Cardiac muscle cell (in vitro differentiated cells and primary cell): ENCODE measurements around the gene GSS. TPM values are rescaled to one million over a fixed set of nuclear protein-coding genes. Genes with fewer than 3 reads are reported as not detected.
"Not testable (repeated sequence)": the region's sequence is repeated elsewhere in the genome, so short reads cannot be mapped to it uniquely, and the experiment has no call there.

Experiments
- DNase-seq, 2 donors: peaks; one replicate each; pipeline versions ENCODE4 v3.0.0 to v3.0.0-alpha.2; 2010 to 2017; ENCODE audit warnings: low read depth in 1 of 2, low spot score in 1 of 2
- H3K27ac ChIP-seq: fragments of 200-600 bp; sonication (generic); 2 replicates; pipeline ENCODE4 v1.5.1; 2016
- H3K27me3 ChIP-seq: fragments of 200-600 bp; sonication (generic); 2 replicates; pipeline ENCODE4 v1.6.0; 2016; ENCODE audit warnings: control low read depth
- H3K36me3 ChIP-seq: fragments of 200-600 bp; sonication (generic); 2 replicates; pipeline ENCODE4 v1.5.1; 2016; ENCODE audit warnings: control low read depth
- H3K4me1 ChIP-seq: fragments of 200-600 bp; sonication (generic); 2 replicates; pipeline ENCODE4 v1.8.1; 2017; ENCODE audit warnings: low read depth, mild to moderate bottlenecking, mixed run types
- H3K4me3 ChIP-seq: fragments of 200-600 bp; sonication (generic); 2 replicates; pipeline ENCODE4 v1.5.1; 2016; ENCODE audit warnings: mild to moderate bottlenecking
- H3K9me3 ChIP-seq: fragments of 200-600 bp; sonication (generic); 2 replicates; pipeline ENCODE4 v1.5.1; 2017; ENCODE audit warnings: low read depth, mild to moderate bottlenecking, control low read depth
- polyA plus RNA-seq: library from polyadenylated mRNA; unstranded; fragments of >200 nt; fragmentation: Nextera tagmentation; extraction: Ambion mirVana; gene quantifications from 2 replicates; pipeline ENCODE4 v1.2.1, GENCODE V29; 2016
- total RNA-seq: library from RNA; depleted of rRNA; stranded (reverse); fragments of >200 nt; gene quantifications from 2 replicates; pipeline ENCODE4 v1.2.3, GENCODE V29; 2016
- TF ChIP-seq, protein P1 (sequence below): IDR thresholded peaks from 2 replicates; pipeline ENCODE4 v1.5.1; 2012; ENCODE audit warnings: low read depth, mild to moderate bottlenecking, low read length

GSS gene
- total and polyA plus RNA-seq, 2 experiments from 2014 or later: 59.9 to 69.5 TPM

DNA sequence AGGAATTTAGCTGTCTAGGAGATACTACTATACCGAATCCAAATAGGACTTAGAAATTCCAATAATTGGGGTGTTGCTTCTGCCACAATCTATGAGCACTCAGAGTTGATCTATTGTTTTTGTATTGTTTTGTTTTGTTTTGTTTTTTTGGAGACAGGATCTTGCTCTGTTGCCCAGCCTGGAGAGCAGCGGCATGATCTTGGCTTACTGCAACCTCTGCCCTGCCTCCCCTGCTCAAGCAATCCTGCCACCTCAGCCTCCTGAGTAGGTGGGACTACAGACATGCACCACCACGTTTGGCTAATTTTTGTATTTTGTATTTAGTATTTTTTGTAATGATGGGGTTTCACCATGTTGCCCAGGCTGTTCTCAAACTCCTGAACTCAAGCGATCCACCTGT lies 71.8 kb downstream of the GSS start:
- no peak for DNase-seq
- Histone ChIP-seq H3K4me1 (peaks cover 7% of the 10 kb centered on the region), H3K36me3 (peaks cover 24% of the 10 kb centered on the region), H3K4me3 (no peak overlapping the region), H3K9me3 (no peaks in the 10 kb centered on the region), H3K27me3 (no peaks in the 10 kb centered on the region), H3K27ac (no peak overlapping the region)
- TF ChIP-seq, protein P1, sequence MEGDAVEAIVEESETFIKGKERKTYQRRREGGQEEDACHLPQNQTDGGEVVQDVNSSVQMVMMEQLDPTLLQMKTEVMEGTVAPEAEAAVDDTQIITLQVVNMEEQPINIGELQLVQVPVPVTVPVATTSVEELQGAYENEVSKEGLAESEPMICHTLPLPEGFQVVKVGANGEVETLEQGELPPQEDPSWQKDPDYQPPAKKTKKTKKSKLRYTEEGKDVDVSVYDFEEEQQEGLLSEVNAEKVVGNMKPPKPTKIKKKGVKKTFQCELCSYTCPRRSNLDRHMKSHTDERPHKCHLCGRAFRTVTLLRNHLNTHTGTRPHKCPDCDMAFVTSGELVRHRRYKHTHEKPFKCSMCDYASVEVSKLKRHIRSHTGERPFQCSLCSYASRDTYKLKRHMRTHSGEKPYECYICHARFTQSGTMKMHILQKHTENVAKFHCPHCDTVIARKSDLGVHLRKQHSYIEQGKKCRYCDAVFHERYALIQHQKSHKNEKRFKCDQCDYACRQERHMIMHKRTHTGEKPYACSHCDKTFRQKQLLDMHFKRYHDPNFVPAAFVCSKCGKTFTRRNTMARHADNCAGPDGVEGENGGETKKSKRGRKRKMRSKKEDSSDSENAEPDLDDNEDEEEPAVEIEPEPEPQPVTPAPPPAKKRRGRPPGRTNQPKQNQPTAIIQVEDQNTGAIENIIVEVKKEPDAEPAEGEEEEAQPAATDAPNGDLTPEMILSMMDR: no peak

DNA sequence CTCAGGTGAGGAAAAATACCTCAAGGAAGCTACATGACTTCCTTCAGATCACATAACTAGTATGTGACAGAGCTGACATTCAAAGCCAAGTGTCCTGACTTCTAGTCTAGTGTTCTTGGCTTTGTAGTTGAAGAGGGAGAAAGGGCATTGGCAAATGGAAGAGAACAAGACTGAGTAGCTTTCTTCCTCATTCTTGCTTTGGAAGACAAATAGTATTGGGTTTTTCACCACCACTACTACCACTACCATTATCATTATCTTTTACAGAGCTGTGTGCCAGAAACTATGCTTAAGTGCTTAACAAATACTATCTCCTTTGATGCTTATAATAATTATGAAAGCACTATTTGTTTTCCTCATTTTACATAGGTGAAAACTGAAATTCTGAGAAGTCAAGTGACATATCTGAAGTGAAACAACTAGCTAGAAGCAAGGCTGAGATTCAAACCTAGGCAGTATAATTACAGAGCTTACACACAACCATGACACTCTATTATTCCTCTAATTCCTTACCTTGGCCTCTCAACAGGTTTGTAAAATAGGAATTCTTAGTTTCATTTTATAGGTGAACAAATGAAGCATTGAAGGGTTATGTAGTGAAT lies 72.4 kb downstream of the GSS start:
- TF ChIP-seq, protein P1: no peak
- H3K9me3 ChIP-seq: no peaks in the 10 kb centered on the region
- DNase-seq: no peak

DNA sequence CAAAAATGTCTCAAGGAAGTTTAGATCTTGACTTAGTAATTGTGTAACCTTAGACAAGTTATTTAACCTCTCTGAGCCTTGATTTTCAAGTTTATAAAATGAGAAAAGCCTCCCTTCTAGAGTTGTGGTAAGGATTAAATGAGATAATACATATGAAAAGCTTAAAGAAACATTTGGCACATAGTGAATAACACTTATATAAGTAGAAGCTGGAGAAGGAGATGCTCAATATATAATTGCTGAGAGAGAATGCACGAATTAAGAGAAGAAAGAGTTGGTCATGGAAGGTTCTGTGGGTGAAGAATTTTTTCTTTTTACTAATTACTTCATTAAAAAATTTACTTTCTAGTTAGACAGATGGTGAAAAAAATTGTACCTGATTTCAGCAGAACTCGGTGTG lies 73.9 kb downstream of the GSS start:
- DNase-seq: no peak
- TF ChIP-seq, protein P1: no peak
- peaks cover 24% of the 10 kb centered on the region for H3K36me3 ChIP-seq

More for the DNA sequence above, 72.4 kb downstream of the GSS start:
- peaks cover 7% of the 10 kb centered on the region for H3K4me1 ChIP-seq
- H3K27ac ChIP-seq: no peak overlapping the region
- H3K36me3 ChIP-seq: peaks cover 24% of the 10 kb centered on the region
- no peaks in the 10 kb centered on the region for H3K27me3 ChIP-seq
- H3K4me3 ChIP-seq: no peak overlapping the region

DNA sequence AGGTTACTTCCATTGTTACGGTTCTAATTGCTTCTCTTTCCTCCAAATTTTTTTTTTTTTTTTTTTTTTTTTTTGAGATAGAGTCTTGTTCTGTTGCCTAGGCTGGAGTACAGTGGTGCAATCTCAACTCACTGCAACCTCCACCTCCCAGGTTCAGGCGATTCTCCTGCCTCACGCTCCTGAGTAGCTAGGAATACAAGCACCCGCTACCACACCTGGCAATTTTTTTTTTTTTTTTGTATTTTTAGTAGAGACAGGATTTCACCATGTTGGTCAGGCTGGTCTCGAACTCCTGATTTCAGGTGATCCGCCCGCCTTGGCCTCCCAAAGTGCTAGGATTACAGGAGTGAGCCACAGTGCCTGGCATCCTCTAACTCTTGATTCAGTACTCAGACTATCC lies 74.6 kb downstream of the GSS start:
- H3K9me3 ChIP-seq, H3K27ac ChIP-seq, H3K27me3 ChIP-seq, H3K4me3 ChIP-seq, H3K4me1 ChIP-seq, DNase-seq: not testable (repeated sequence)
- H3K36me3 ChIP-seq: peaks cover 24% of the 10 kb centered on the region

More for the DNA sequence above, 73.9 kb downstream of the GSS start:
- H3K4me1 ChIP-seq: peaks cover under 1% of the 10 kb centered on the region
- no peak overlapping the region for H3K4me3 ChIP-seq
- no peaks in the 10 kb centered on the region for H3K9me3 ChIP-seq
- no peaks in the 10 kb centered on the region for H3K27me3 ChIP-seq
- no peak overlapping the region for H3K27ac ChIP-seq

DNA sequence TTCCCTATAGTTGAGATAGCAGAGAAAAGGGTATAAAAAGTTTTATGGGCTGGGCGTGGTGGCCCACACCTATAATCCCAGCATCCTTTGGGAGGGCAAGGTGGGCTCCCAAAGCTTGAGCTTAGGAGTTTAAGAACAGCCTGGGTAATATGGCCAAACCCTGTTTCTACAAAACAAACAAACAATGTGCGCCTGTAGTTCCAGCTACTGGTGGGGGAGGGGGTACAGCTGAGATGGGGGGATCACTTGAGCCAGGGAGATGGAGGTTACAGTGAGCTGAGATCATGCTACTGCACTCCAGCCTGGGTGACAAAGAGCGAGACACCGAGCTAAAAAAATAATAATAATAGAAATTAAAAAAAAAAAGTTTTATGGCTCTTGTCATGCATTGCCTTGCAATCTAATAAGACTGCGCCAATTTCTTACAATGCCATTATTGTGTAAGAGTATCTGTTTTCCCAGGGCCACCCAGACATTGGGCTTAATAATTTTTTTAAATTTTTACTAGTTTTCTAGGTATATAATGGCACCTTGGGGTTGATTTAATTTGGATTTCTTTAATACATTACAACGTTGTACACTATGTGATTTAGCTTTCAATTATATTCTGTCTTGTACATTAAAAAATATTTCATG lies 75.3 kb downstream of the GSS start:
- TF ChIP-seq, protein P1: no peak
- H3K27me3 ChIP-seq: no peaks in the 10 kb centered on the region
- no peak overlapping the region for H3K4me3 ChIP-seq
- H3K4me1 ChIP-seq: peaks cover 3% of the 10 kb centered on the region
- H3K36me3 ChIP-seq: peaks cover 20% of the 10 kb centered on the region
- no peak for DNase-seq
- no peaks in the 10 kb centered on the region for H3K9me3 ChIP-seq
- H3K27ac ChIP-seq: no peak overlapping the region

Other genes starting within 250 kb of the GSS start
- gene NCOA6, start 130.2 kb downstream of the GSS start, total RNA-seq: 9.9 and 16.8 TPM in 2 replicates
- 21.4 and 28.6 TPM in 2 replicates for gene NCOA6, start 130.2 kb downstream of the GSS start, polyA plus RNA-seq
- gene GGT7, start 83.0 kb downstream of the GSS start, total RNA-seq: 29.6 and 32.3 TPM in 2 replicates
- 53.8 and 58.6 TPM in 2 replicates for gene GGT7, start 83.0 kb downstream of the GSS start, polyA plus RNA-seq
- 79.6 and 145 TPM in 2 replicates for gene ACSS2, start 79.2 kb downstream of the GSS start, total RNA-seq
- 93.8 and 105 TPM in 2 replicates for gene ACSS2, start 79.2 kb downstream of the GSS start, polyA plus RNA-seq
- 30.2 and 73.2 TPM in 2 replicates for gene MYH7B, start 62 bp upstream of the GSS start, total RNA-seq
- gene MYH7B, start 62 bp upstream of the GSS start, polyA plus RNA-seq: 107 and 112 TPM in 2 replicates
- 113 and 120 TPM in 2 replicates for gene TRPC4AP, start 137.0 kb upstream of the GSS start, total RNA-seq
- gene TRPC4AP, start 137.0 kb upstream of the GSS start, polyA plus RNA-seq: 123 and 131 TPM in 2 replicates
- 40.1 and 42.1 TPM in 2 replicates for gene EDEM2, start 191.5 kb upstream of the GSS start, total RNA-seq
- gene EDEM2, start 191.5 kb upstream of the GSS start, polyA plus RNA-seq: 57.5 and 66.2 TPM in 2 replicates
- 8.2 and 11.6 TPM in 2 replicates for gene PROCR, start 216.3 kb upstream of the GSS start, total RNA-seq
- 12.5 and 13.7 TPM in 2 replicates for gene PROCR, start 216.3 kb upstream of the GSS start, polyA plus RNA-seq